ENCODE measurements around the gene ANGPT4. TPM values are rescaled to one million over a fixed set of nuclear protein-coding genes. Genes with fewer than 3 reads are reported as not detected.

Gene ANGPT4
- total RNA-seq, 1 experiment from 2014 or later, result not detected

GRCh38 chr20:825710-826421 is 90.3 kb downstream of the ANGPT4 start:
- DNase-seq (ENCODE audit: low read depth), result no peak

GRCh38 chr20:824916-825315 is 91.2 kb downstream of the ANGPT4 start:
- no peak for DNase-seq (ENCODE audit: low read depth)

GRCh38 chr20:824490-824889 is 91.6 kb downstream of the ANGPT4 start:
- DNase-seq (ENCODE audit: low read depth), result no peak

GRCh38 chr20:823574-823902 is 92.6 kb downstream of the ANGPT4 start:
- no peak for DNase-seq (ENCODE audit: low read depth)

- DNase-seq (ENCODE audit: low read depth), result no peak
Observed at GRCh38 chr20:822651-823573, 93.2 kb downstream of the ANGPT4 start.

GRCh38 chr20:821731-822065 is 94.4 kb downstream of the ANGPT4 start:
- no peak for DNase-seq (ENCODE audit: low read depth)

- DNase-seq (ENCODE audit: low read depth), result no peak
Observed at GRCh38 chr20:821046-821730, 94.9 kb downstream of the ANGPT4 start.

- DNase-seq (ENCODE audit: low read depth), result no peak
Observed at GRCh38 chr20:820323-820953, 95.7 kb downstream of the ANGPT4 start.

Other genes with a start within 250 kb of the ANGPT4 start
- gene SCRT2, start 240.5 kb downstream of the ANGPT4 start, total RNA-seq (2014; rRNA removed; shearing (Covaris generic)), result not detected in 2 replicates
- 0.57 and 1.3 TPM in 2 replicates for gene SLC52A3, start 147.8 kb downstream of the ANGPT4 start, total RNA-seq (2014; rRNA removed; shearing (Covaris generic))
- gene FAM110A, start 82.6 kb downstream of the ANGPT4 start, total RNA-seq (2014; rRNA removed; shearing (Covaris generic)), result 9.5 and 10.1 TPM in 2 replicates
- gene RSPO4, start 86.0 kb upstream of the ANGPT4 start, total RNA-seq (2014; rRNA removed; shearing (Covaris generic)), result not detected in 2 replicates
- 196 and 292 TPM in 2 replicates for gene PSMF1, start 202.3 kb upstream of the ANGPT4 start, total RNA-seq (2014; rRNA removed; shearing (Covaris generic))

All from M059J (cell line).